K562 (cell line): ENCODE results near the gene MED15. TPM values are rescaled to one million over a fixed set of nuclear protein-coding genes. Genes with fewer than 3 reads are reported as not detected.

ENCODE experiments used
- BACH1 ChIP-seq: fragments of 200-800 bp; sonication (Bioruptor generic); IDR thresholded peaks from 2 replicates; pipeline ENCODE4 v1.6.1; 2016; ENCODE audit warnings: missing genetic modification characterization, missing compliant biosample characterization
- CEBPG ChIP-seq, 3 experiments: fragments of 200-800 bp in 1 of 3; sonication (Bioruptor generic) in 1 of 3; sonication (generic) in 1 of 3; formaldehyde crosslinking in 1 of 3; IDR thresholded peaks in 2 of 3; conservative IDR thresholded peaks in 1 of 3; 2 replicates each; pipeline versions ENCODE4 v1.6.1 to v1.8.0; 2016 to 2022; ENCODE audit warnings: missing compliant biosample characterization in 2 of 3, missing genetic modification characterization in 2 of 3, mild to moderate bottlenecking in 1 of 3, missing genetic modification reagents in 1 of 3
- HIVEP1 ChIP-seq: fragments of 250-450 bp; sonication (Bioruptor Pico); IDR thresholded peaks from 2 replicates; pipeline ENCODE4 v1.4.0; 2020; ENCODE audit warnings: mild to moderate bottlenecking
- RCOR1 ChIP-seq, 2 experiments: IDR thresholded peaks; 2 replicates each; pipeline ENCODE4 v1.6.1; 2012; ENCODE audit warnings: low read depth in 2 of 2, low read length in 2 of 2, borderline replicate concordance in 1 of 2, improper control_type of control experiment in 1 of 2
- SMC3 ChIP-seq: conservative IDR thresholded peaks from 2 replicates; pipeline ENCODE4 v1.6.1; 2011; ENCODE audit warnings: low read depth, low read length, improper control_type of control experiment; ENCODE audit not compliant: insufficient read depth
- TARDBP ChIP-seq: fragments of 450-650 bp; IDR thresholded peaks from 2 replicates; pipeline ENCODE4 v1.6.1; 2016
- TCF3 ChIP-seq: sonication (generic); formaldehyde crosslinking; IDR thresholded peaks from 2 replicates; pipeline ENCODE4 v1.4.0; 2020; ENCODE audit warnings: mild to moderate bottlenecking, missing genetic modification reagents
- ZFP30 ChIP-seq: fragments of 250-450 bp; sonication (Bioruptor Pico); IDR thresholded peaks from 2 replicates; pipeline ENCODE4 v1.8.0; 2022; ENCODE audit warnings: moderate library complexity, mild to moderate bottlenecking, inconsistent platforms, borderline replicate concordance
- ZFX ChIP-seq: sonication (generic); formaldehyde crosslinking; IDR thresholded peaks from 2 replicates; pipeline ENCODE4 v1.8.0; 2022; ENCODE audit warnings: mild to moderate bottlenecking, missing genetic modification reagents, moderate library complexity
- ZNF121 ChIP-seq: sonication (generic); formaldehyde crosslinking; conservative IDR thresholded peaks from 2 replicates; pipeline ENCODE4 v1.8.0; 2022; ENCODE audit warnings: missing genetic modification reagents
- ZNF586 ChIP-seq: fragments of 450-650 bp; formaldehyde crosslinking; conservative IDR thresholded peaks from 2 replicates; pipeline ENCODE4 v1.4.0; 2020; ENCODE audit warnings: mild to moderate bottlenecking, moderate library complexity
- polyA plus RNA-seq, 8 experiments: library from polyadenylated mRNA; depleted of rRNA in 4 of 8; stranded (reverse) in 5 of 8; unstranded in 3 of 8; fragments of >200 nt; fragmentation: Nextera tagmentation in 2 of 8; fragmentation: Illumina TruSeq in 1 of 8; extraction: Ambion mirVana in 2 of 8; extraction: Trizol in 1 of 8; gene quantifications; 2 replicates each; pipeline versions ENCODE4 v1.2.1 to v1.2.3, GENCODE V29; 2011 to 2014; ENCODE audit warnings: inconsistent platforms in 1 of 8, missing spikeins in 1 of 8
- total RNA-seq, 7 experiments: library from RNA; depleted of rRNA in 6 of 7; stranded (reverse); fragments of >200 nt in 6 of 7; fragmentation: Illumina TruSeq in 2 of 7; extraction: Trizol in 2 of 7; gene quantifications; 2 replicates each; pipeline versions ENCODE4 v1.2.1 to v1.2.3, GENCODE V29; 2011 to 2021; ENCODE audit warnings: low replicate concordance in 1 of 7
- TF ChIP-seq, protein P1 (sequence below): fragments of 150-350 bp; IDR thresholded peaks from 2 replicates; pipeline ENCODE4 v1.6.1; 2014; ENCODE audit warnings: low read depth, mild to moderate bottlenecking, low read length, borderline replicate concordance

MED15 gene
- total and polyA plus RNA-seq, 9 of the 15 experiments (the other 6 are each of a cell fraction or from before 2014, with no cell fraction given), result 4.0 to 271 (median 60.1) TPM

DNA sequence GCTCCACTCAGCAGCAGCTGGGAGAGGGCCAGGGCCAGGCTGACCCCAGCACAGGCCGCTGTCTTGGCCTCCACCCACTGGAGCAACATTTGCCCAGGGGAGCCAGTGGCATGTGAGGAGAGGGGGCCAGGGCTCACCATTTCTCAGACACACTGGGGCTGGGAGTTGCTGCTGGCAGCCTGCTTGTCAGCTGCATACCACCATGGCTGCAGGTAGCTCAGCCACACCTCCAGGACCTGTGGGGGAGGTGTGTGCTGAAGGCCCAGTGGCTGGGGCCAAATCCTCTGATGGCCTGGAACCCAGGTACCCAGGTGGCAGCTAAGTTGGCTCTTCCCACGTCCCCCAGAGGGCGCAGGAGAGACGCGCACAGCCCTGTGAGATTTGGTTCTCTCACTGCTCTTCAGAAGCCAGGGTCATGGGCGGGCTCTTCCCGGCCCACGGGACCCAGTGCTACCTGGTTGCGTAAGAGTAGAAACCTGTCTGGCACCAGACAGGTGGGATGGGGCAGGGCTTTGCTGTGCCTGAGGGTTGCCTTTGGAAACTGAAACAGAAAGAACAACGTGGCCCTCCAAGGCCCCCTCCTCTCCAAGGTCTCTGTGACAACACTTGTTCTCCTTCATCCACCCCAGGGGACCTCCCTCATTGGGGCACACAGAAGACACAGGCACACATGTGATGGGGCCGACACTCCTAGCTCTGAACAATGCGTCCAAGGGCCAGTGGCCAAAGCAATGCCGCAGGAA, 98.8 kb downstream of the MED15 start (continued):
- TF ChIP-seq, protein P1, sequence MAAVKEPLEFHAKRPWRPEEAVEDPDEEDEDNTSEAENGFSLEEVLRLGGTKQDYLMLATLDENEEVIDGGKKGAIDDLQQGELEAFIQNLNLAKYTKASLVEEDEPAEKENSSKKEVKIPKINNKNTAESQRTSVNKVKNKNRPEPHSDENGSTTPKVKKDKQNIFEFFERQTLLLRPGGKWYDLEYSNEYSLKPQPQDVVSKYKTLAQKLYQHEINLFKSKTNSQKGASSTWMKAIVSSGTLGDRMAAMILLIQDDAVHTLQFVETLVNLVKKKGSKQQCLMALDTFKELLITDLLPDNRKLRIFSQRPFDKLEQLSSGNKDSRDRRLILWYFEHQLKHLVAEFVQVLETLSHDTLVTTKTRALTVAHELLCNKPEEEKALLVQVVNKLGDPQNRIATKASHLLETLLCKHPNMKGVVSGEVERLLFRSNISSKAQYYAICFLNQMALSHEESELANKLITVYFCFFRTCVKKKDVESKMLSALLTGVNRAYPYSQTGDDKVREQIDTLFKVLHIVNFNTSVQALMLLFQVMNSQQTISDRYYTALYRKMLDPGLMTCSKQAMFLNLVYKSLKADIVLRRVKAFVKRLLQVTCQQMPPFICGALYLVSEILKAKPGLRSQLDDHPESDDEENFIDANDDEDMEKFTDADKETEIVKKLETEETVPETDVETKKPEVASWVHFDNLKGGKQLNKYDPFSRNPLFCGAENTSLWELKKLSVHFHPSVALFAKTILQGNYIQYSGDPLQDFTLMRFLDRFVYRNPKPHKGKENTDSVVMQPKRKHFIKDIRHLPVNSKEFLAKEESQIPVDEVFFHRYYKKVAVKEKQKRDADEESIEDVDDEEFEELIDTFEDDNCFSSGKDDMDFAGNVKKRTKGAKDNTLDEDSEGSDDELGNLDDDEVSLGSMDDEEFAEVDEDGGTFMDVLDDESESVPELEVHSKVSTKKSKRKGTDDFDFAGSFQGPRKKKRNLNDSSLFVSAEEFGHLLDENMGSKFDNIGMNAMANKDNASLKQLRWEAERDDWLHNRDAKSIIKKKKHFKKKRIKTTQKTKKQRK, result 0 out of 2 replicates have a peak, but pooled peaks have one; percentile 52
- TF ChIP-seq TARDBP (no peak), BACH1 (tag) (no peak), ZFP30 (CRISPR knock-in tag) (no peak), SMC3 (peak; percentile 100), CEBPG (CRISPR knock-in tag; IDR thresholded peaks at IDR 0.05) (no peak), CEBPG (tag; conservative IDR thresholded peaks at IDR 0.05 in 1 of 2, IDR thresholded peaks at IDR 0.05 in 1 of 2) (peak; percentile 94 to 97), HIVEP1 (CRISPR knock-in tag) (0 out of 2 replicates have a peak, but pooled peaks have one; percentile 11), TCF3 (CRISPR knock-in tag) (0 out of 2 replicates have a peak, but pooled peaks have one; percentile 21), RCOR1 (IDR thresholded peaks at IDR 0.05; ENCODE audit: borderline replicate concordance in 1 of 2, low read depth in 2 of 2, low read length in 2 of 2) (peak in 1 of 2 experiments; percentile 89; a peak in 3 of 4 replicates), ZNF121 (CRISPR knock-in tag) (no peak), ZNF586 (no peak), ZFX (no peak)
